Ecto neural progenitor cell (in vitro differentiated cells): ENCODE results near the gene POLR2J.
"Not testable (repeated sequence)": the region's sequence is repeated elsewhere in the genome, so short reads cannot be mapped to it uniquely, and the experiment has no call there.

ENCODE experiments used
- DNase-seq: peaks from one replicate; pipeline ENCODE4 v3.0.0-alpha.2; 2018; ENCODE audit warnings: low spot score

The POLR2J gene

DNA sequence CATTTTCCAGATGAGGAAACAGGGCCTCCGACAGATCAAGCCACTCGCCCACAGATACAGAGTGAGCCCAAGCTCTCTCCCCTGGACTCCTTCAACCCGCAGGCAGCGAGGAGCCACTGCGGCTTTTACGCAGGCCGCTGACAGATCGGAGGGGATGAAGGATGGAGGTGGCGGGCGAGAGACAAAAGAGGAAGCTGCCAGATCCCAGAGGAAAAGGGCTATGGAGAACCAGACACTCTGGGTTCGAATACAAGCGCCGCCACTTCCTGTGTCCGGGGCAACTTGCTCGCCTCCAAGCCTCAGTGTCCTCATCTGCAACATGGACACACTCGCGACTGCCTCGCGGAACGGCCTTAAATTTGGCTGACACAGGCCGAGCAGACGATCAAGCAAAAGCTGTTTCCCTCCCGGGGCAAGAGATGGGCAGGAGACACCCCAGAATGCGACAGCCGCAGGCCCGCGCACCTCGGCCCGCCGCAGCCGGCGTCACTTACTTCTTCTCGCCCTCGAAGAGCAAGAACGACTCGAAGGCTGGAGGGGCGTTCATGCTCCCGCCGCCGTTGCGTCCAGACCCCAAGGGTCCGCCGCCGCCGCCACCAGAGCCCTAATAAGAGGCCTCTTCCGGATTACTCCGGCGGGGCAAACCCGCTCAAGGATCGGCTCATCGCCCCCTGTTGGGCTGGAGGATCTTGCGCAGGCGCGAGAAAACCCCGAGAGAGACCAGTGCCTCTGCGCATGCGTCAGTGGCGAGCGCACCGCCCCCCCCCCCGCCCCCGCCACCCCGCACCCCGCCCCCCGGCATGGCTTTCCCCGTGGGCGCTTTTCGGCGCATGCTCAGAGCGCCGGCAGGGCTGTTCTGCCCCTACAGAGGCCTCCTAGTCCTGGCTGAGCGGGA is at the start of gene POLR2J:
TSS of gene POLR2J (minus strand) at position 609 of the 895 bp plus-strand sequence. CDS start at position 547, 62 bp downstream.
- DNase-seq = peak; percentile 75

GRCh38 chr7:102527822-102528793 is 49.4 kb upstream of the POLR2J start:
- DNase-seq = not testable (repeated sequence)

DNA sequence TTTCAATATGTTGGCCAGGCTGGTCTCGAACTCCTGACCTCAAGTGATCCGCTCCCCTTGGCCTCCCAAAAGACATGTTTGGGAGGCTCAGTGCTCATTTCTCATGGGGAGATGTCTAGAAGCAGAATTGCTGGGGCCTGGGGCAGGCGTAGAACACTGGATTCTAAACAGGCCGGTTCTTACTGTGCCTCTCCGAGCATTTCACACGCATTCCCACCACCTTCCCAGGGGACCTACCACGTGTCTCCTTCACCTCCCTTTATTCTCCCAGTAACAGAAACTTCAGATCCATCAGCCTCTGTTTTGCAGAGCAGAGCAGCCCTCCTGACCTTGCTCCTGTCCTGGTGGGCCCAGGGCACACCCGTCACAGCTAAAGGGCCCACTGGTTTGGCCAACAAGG is 48.5 kb upstream of the POLR2J start:
- DNase-seq = not testable (repeated sequence)

DNA sequence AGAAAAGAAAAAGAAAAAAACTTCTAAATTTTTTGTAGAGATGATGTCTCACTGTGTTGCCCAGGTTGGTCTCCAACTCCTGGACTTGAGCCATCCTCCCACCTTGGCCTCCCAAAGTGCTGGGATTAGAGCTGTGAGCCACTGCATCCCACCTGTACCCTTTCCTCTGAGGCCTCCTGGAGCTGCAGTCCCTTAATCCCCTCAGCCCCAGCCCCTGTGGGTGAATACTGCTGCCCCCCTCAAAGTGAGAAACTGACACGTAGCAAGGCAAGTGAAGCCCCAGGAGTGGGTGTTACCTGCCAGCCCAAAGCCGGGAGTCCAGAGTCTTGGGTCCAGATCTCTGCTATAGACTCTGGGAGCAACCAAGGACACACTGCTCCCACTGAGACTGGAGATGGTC is 46.1 kb upstream of the POLR2J start:
- not testable (repeated sequence) for DNase-seq

GRCh38 chr7:102520797-102521196 is 42.1 kb upstream of the POLR2J start:
- DNase-seq = not testable (repeated sequence)

- DNase-seq = peak; percentile 42
Measured at GRCh38 chr7:102517550-102518147, 38.9 kb upstream of the POLR2J start, which contains the start of gene RASA4B. RASA4B (minus strand) TSS chr7:102517777; CDS start chr7:102517710, 67 bp downstream.

DNA sequence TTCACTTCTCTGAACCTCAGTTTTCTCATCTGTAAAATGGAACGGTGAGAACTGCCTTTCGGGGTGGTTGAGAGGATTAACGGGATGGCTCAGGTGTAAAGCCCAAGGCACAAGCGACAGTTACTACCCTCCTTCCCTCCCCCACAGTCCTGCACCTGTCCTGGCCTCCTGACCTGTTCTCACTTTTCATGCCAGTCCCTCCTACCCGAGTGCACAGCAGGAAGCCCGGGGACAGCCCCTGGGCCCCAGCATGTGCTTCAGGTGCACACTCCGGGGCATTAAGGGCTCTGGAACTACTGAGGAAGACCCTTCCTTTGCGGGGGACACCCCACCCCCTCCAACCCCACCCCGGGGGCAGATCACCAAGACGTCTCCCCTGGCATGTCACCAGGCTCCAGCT is 38.2 kb upstream of the POLR2J start:
- DNase-seq = not testable (repeated sequence)

DNA sequence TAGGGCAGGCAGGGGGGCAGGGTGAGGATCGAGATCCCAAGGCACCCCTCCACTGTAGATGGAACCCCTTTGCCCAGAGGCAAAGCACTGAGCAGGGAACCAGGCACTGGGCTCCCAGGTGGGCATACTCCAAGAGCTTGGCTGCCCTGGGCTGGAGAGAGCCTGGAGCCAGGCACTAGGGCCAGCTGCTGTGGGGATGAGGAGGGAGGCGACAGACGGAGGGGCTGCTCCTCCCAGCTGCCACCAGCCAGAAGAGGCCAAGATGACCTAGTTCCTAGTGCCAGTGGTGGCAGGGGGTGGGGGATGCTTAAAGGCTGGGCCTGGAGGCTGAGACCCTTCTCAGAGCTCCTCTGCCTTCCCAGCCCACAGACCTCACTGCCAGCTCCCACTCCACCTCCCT is 37.2 kb upstream of the POLR2J start:
- DNase-seq = not testable (repeated sequence)

DNA sequence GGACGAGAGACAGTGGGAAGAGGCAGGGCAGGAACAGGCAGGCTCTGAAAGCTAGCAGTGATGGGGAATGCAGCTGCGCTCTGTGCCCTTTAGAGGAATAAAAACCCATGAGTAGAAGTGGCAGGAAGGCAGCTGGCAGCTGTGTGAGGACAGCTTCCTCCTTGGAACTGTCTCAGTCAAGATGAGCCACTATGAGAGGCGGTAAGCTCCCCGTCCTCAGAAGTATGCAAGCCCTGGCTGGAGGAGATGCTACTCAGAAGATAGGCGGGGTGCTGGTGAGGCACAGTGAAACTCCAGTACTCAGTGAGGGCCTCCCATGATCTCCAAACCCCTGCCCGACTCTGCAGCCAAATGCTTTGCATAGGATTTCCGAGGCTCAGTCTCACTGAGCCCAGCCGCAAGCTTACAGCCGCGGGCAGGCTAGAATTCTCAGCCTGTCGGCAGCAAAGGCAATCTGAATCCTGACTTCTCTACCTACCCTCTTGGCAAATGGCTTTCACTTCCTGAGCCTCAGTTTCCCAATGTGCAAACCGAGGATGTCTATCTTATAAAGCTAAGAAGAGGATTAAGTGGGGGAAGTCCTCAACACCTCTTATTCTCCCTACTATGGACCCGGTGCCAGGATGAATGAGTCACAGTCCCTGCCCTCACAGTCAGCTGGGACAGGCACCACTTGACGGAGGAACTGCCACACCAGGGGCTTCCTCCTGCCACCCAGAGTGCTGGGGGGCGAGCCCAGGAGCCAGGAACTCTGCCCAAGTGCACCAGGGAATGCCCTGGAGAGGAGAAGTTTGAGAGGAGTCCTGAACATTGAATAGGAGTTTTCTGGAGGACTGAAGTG is 36.4 kb upstream of the POLR2J start:
- DNase-seq = not testable (repeated sequence)

GRCh38 chr7:102512642-102513221 is 34.0 kb upstream of the POLR2J start:
- peak; percentile 52 for DNase-seq

GRCh38 chr7:102511860-102512522 is 33.3 kb upstream of the POLR2J start:
- not testable (repeated sequence) for DNase-seq

DNA sequence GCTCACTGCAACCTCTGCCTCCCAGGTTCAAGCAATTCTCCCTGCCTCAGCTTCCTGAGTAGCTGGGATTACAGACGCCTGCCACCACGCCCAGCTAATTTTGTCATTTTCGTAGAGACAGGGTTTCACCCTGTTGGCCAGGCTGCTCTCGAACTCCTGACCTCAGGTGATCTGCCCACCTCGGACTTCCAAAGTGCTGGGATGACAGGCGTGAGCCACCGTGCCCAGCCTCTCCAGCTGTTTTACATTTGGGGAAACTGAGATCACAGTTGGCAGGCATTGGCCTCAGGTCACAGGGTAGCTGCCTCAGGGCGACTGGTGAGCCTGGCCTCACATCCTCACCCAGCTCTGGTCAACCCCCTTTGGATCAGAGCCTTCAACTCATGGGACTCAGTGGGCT is 31.9 kb upstream of the POLR2J start:
- not testable (repeated sequence) for DNase-seq

GRCh38 chr7:102507410-102508088 is 28.8 kb upstream of the POLR2J start:
- not testable (repeated sequence) for DNase-seq

- not testable (repeated sequence) for DNase-seq
Measured at GRCh38 chr7:102505298-102506185, 26.8 kb upstream of the POLR2J start.

DNA sequence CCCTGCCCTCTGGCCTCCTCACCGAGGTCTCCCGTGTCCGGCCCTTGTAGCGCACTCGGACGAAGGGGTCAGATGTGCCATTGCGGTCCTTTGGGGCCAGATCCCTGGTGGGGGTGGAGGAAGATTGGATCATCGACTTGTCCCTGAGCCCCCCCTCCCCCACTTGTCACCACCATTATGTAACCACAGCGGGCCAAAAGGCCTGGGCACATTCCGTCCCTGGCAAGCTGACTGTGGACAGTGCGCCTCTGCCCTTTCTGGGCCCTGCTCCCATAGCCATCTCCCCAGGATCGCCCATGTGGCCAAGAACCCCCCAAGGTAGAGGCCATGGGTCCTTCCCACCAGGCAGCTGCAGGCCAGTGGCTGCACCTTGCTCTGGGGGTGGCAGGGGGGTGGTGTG is 24.4 kb upstream of the POLR2J start:
- DNase-seq = not testable (repeated sequence)

GRCh38 chr7:102498321-102498720 is 19.6 kb upstream of the POLR2J start:
- not testable (repeated sequence) for DNase-seq

DNA sequence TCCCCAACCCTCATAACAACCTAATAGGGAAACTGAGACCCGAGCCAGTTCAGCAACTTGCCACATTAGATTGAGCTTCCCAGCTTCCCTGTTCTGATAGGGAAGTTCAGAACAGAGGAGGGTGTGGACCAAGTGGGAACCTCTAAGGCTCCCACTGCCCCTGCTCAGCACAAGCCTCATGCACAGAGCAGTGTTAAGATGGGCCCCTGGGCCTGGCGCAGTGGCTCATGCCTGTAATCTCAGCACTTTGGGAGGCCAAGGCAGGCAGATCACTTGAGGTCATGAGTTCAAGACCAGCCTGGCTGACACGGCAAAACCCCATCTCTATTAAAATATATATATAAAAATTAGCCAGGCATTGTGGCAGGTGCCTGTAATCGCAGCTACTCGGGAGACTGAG is 18.6 kb upstream of the POLR2J start:
- not testable (repeated sequence) for DNase-seq

DNA sequence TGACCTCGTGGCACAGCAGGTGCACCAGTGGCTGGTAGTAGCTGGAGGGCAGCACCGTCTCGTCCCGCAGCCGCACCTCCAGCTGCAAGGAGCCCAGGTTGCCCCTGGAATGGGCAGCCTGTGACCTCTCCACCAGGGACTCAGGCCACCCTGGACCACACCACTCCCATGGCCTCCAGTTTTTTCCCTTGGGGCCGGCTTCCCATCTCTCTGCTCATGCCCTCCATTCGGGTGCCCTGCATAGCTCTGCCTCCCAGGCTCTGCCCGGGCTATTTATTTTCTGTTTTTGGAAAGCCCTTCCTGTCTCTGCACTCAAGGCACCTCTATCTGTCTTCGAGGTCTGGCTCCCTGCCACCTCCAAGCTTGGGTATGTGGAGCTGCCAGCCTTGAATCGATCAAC is 18.1 kb upstream of the POLR2J start:
- not testable (repeated sequence) for DNase-seq
